HCT116 (cell line): ENCODE results near the gene TUBA4B. TPM values are rescaled to one million over a fixed set of nuclear protein-coding genes. Genes with fewer than 3 reads are reported as not detected.
A peak's percentile ranks its signal among the peaks of the same experiment; 100 is the strongest.

Experiments used
- ATAC-seq: fragments of 200-7000 bp; cut with Tn5 transposase; 2 replicates; pipeline ENCODE4 v1.9.1; 2020; ENCODE audit warnings: mild to moderate bottlenecking, moderate library complexity
- BruUV-seq: library from RNA; stranded (reverse); fragments of 400-500 nt; replicated peaks from 2 replicates; lab custom pipeline; 2021; lab: Mats Ljungman, UMichigan
- CTCF ChIA-PET: fragments of 300-600 bp; sonication (Branson Sonifier 250); formaldehyde crosslinking; loops from one replicate; lab custom pipeline; 2021; ENCODE audit warnings: antibody characterized with exemption; lab: Charles Lee
- POLR2A ChIA-PET: fragments of 300-600, 350-600 bp; sonication (Branson Sonifier 250); formaldehyde crosslinking; loops from one replicate; lab custom pipeline; 2021; ENCODE audit warnings: antibody characterized with exemption; lab: Charles Lee
- RAD21 ChIA-PET, 2 experiments: fragments of 300-600 bp; sonication (Branson Sonifier 250); formaldehyde crosslinking; loops; one replicate each; lab custom pipeline; 2023; ENCODE audit warnings: low total read pairs in 2 of 2; ENCODE audit not compliant: uncharacterized antibody in 2 of 2, unreplicated experiment in 2 of 2, low non-redundant PET in 1 of 2; lab: Charles Lee
- DNase-seq: peaks from one replicate; pipeline ENCODE4 v3.0.0-alpha.2; 2010; ENCODE audit warnings: low read depth, low spot score
- H2AFZ ChIP-seq: fragments of 200-600 bp; shearing (Covaris generic), sonication (generic); 2 replicates; pipeline ENCODE4 v1.6.1; 2017; ENCODE audit warnings: low read depth, mixed run types, mixed read lengths, antibody characterized with exemption, low read length; ENCODE audit not compliant: poor library complexity, severe bottlenecking
- H3K27ac ChIP-seq: 2 replicates; pipeline ENCODE4 v1.5.1; 2012; ENCODE audit warnings: low read depth, low read length
- H3K27me3 ChIP-seq: fragments of 200-600 bp; sonication (generic); 2 replicates; pipeline ENCODE4 v1.6.1; 2016; ENCODE audit warnings: mixed run types, low read length, mixed read lengths; ENCODE audit not compliant: insufficient read depth
- H3K36me3 ChIP-seq, 2 experiments: fragments of 200-500 bp in 1 of 2; fragments of 200-600 bp in 1 of 2; sonication (Bioruptor generic) in 1 of 2; sonication (generic) in 1 of 2; 2 replicates each; pipeline versions ENCODE4 v1.5.1 to v1.6.1; 2014 to 2016; ENCODE audit warnings: low read length in 2 of 2, inconsistent platforms in 1 of 2, mixed read lengths in 1 of 2, mixed run types in 1 of 2; ENCODE audit not compliant: insufficient read depth in 2 of 2, control insufficient read depth in 1 of 2
- H3K4me1 ChIP-seq, 2 experiments: fragments of 200-600 bp in 1 of 2; sonication (generic) in 1 of 2; 2 replicates each; pipeline versions ENCODE4 v1.5.1 to v1.6.1; 2012 to 2017; ENCODE audit warnings: low read length in 2 of 2, inconsistent platforms in 1 of 2, mild to moderate bottlenecking in 1 of 2, mixed read lengths in 1 of 2, mixed run types in 1 of 2, moderate library complexity in 1 of 2; ENCODE audit not compliant: insufficient read depth in 2 of 2, control insufficient read depth in 1 of 2
- H3K4me2 ChIP-seq: fragments of 200-600 bp; sonication (generic); 2 replicates; pipeline ENCODE4 v1.6.1; 2017; ENCODE audit warnings: mixed run types, low read length, mixed read lengths
- H3K4me3 ChIP-seq, 2 experiments: fragments of 200-600 bp in 1 of 2; sonication (generic) in 1 of 2; replicated peaks in 1 of 2; 2 replicates each; pipeline ENCODE4 v1.5.1; 2011 to 2016; ENCODE audit warnings: low read length in 2 of 2, control low read depth in 1 of 2, low read depth in 1 of 2, mild to moderate bottlenecking in 1 of 2, mixed read lengths in 1 of 2, mixed run types in 1 of 2
- H3K79me2 ChIP-seq: fragments of 200-600 bp; sonication (generic); 2 replicates; pipeline ENCODE4 v1.6.1; 2017; ENCODE audit warnings: mild to moderate bottlenecking, mixed run types, low read length, moderate library complexity, mixed read lengths; ENCODE audit not compliant: insufficient read depth
- H3K9ac ChIP-seq: fragments of 200-600 bp; sonication (generic); 2 replicates; pipeline ENCODE4 v1.6.1; 2016; ENCODE audit warnings: low read length, mixed read lengths
- H3K9me2 ChIP-seq: fragments of 200-600 bp; sonication (generic), shearing (Covaris generic); 2 replicates; pipeline ENCODE4 v1.6.1; 2017; ENCODE audit warnings: mixed run types, mild to moderate bottlenecking, moderate library complexity; ENCODE audit not compliant: insufficient read depth
- H3K9me3 ChIP-seq, 2 experiments: fragments of 200-500 bp in 1 of 2; fragments of 200-600 bp in 1 of 2; sonication (Bioruptor generic) in 1 of 2; sonication (generic) in 1 of 2; 2 replicates each; pipeline ENCODE4 v1.6.1; 2014 to 2017; ENCODE audit warnings: low read length in 2 of 2, mixed read lengths in 2 of 2, inconsistent platforms in 1 of 2, low read depth in 1 of 2, mild to moderate bottlenecking in 1 of 2, mixed run types in 1 of 2, moderate library complexity in 1 of 2; ENCODE audit not compliant: control insufficient read depth in 1 of 2, insufficient read depth in 1 of 2
- H4K20me1 ChIP-seq: fragments of 200-600 bp; sonication (generic), shearing (Covaris generic); 2 replicates; pipeline ENCODE4 v1.6.1; 2017; ENCODE audit warnings: mixed run types, mild to moderate bottlenecking, moderate library complexity; ENCODE audit not compliant: insufficient read depth
- CBX3 ChIP-seq: IDR thresholded peaks from 2 replicates; pipeline ENCODE4 v1.6.1; 2012; ENCODE audit warnings: low read depth
- CEBPB ChIP-seq: IDR thresholded peaks from 2 replicates; pipeline ENCODE4 v1.6.1; 2012; ENCODE audit warnings: low read depth
- CTCF ChIP-seq, 3 experiments: fragments of 200-600 bp in 1 of 3; sonication (generic) in 1 of 3; IDR thresholded peaks in 2 of 3; conservative IDR thresholded peaks in 1 of 3; 2 replicates each; pipeline ENCODE4 v1.5.1; 2012 to 2017; ENCODE audit warnings: low read depth in 2 of 3, low read length in 2 of 3, antibody characterized with exemption in 1 of 3, borderline replicate concordance in 1 of 3, control low read depth in 1 of 3, mild to moderate bottlenecking in 1 of 3, mixed read lengths in 1 of 3, mixed run types in 1 of 3, moderate library complexity in 1 of 3; ENCODE audit not compliant: insufficient read depth in 1 of 3
- EZH2 ChIP-seq: fragments of 200-600 bp; sonication (generic); IDR thresholded peaks from 2 replicates; pipeline ENCODE4 v1.6.1; 2017; ENCODE audit warnings: antibody characterized with exemption, mixed run types
- MAX ChIP-seq: IDR thresholded peaks from 2 replicates; pipeline ENCODE4 v1.6.1; 2012
- TCF7L2 ChIP-seq: IDR thresholded peaks from 2 replicates; pipeline ENCODE4 v1.7.0; 2011; ENCODE audit warnings: borderline replicate concordance, inconsistent platforms; ENCODE audit not compliant: insufficient read depth, insufficient read length; ENCODE audit errors: extremely low read depth
- ZNF274 ChIP-seq: fragments of 200-500 bp; sonication (Bioruptor generic); IDR thresholded peaks from 2 replicates; pipeline ENCODE4 v1.6.1; 2014; ENCODE audit warnings: mild to moderate bottlenecking, low read depth, low read length, inconsistent platforms
- intact Hi-C: fragments of 100-400 bp; cut with micrococcal nuclease; formaldehyde crosslinking; loops from 2 replicates; pipeline ENCODE4 v1.10.0; 2022
- total RNA-seq: library from RNA; stranded (reverse); gene quantifications from one replicate; pipeline ENCODE4 v1.2.1, GENCODE V29; 2021; ENCODE audit not compliant: unreplicated experiment

The TUBA4B gene
- total RNA-seq, 1 experiment from 2014 or later: not detected

GRCh38 chr2:219297766-219298456 is 44.9 kb downstream of the TUBA4B start:
- intact Hi-C loops: loop anchor here (1.0 to 5.0 kb wide), 3 partner anchors 71 to 241 kb away; partner anchors contain the start of genes ANKZF1, ATG9A and NHEJ1
- Histone ChIP-seq H3K36me3 (no peaks in the 10 kb centered on the region), H3K4me3 (no peak overlapping the region), H4K20me1 (no peaks in the 10 kb centered on the region), H3K9me2 (no peaks in the 10 kb centered on the region), H3K9ac (no peak overlapping the region), H2AFZ (no peak overlapping the region), H3K79me2 (no peaks in the 10 kb centered on the region), H3K27ac (no peak overlapping the region), H3K4me1 (peaks cover 3 to 17% of the 10 kb centered on the region in 2 experiments; a peak in 3 of 4 replicates), H3K9me3 (no peaks in the 10 kb centered on the region), H3K4me2 (no peak overlapping the region), H3K27me3 (peaks cover 26% of the 10 kb centered on the region; the same call in 1 of the 2 replicates)
- BruUV-seq: no TSS peak
- ChIA-PET POLR2A (no interaction called here), RAD21 (no interaction called here), CTCF (interaction anchor here (1.1 to 1.8 kb wide), 3 partner anchors 10 to 87 kb away, joined by 3 read pairs; partner anchors contain the start of gene DNAJB2)
- DNase-seq (no peak), ATAC-seq (no peak)
- TF ChIP-seq CTCF (IDR thresholded peaks at IDR 0.05 in 2 of 3, conservative IDR thresholded peaks at IDR 0.05 in 1 of 3; ENCODE audit: borderline replicate concordance in 1 of 3, insufficient read depth in 1 of 3, low read depth in 2 of 3, low read length in 2 of 3) (peak in 1 of 3 experiments; percentile 30; a peak in 2 of 6 replicates), MAX (no peak), EZH2 (no peak), CEBPB (no peak), CBX3 (no peak), ZNF274 (no peak), TCF7L2 (no peak)
